ENCODE data around the gene MYO15B.

Gene MYO15B

DNA sequence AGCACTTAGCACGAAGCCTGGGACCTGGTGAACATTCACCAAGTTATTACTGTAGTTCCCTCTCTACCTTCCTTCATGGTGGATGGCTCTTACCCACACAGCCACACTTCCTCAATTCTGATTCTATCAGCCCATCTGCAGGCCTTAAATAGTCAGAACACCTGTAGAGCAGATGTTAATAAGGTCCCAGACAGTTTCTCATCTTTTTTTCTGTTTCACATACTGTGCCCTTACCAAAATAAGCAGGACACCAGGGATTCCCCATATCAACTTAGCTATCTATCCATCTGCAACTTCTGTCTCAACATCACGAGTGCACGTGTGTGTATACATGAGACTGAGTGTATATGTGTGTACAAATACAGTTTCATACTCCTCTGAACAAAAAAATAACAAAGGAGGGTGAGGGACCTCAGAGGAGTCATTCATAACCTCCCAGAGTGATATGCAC lies 76.5 kb downstream of the MYO15B start:
- Mint-ChIP-seq H3K4me3 (no peak overlapping the region), H3K27me3 (ENCODE audit: low read depth, poor library complexity) (no peaks in the 10 kb centered on the region), H3K27ac (no peak overlapping the region), H3K9me3 (no peaks in the 10 kb centered on the region), H3K4me1 (peaks cover 19% of the 10 kb centered on the region), H3K36me3 (ENCODE audit: low read depth) (peaks cover 24% of the 10 kb centered on the region)
- TF ChIP-seq, protein P1, sequence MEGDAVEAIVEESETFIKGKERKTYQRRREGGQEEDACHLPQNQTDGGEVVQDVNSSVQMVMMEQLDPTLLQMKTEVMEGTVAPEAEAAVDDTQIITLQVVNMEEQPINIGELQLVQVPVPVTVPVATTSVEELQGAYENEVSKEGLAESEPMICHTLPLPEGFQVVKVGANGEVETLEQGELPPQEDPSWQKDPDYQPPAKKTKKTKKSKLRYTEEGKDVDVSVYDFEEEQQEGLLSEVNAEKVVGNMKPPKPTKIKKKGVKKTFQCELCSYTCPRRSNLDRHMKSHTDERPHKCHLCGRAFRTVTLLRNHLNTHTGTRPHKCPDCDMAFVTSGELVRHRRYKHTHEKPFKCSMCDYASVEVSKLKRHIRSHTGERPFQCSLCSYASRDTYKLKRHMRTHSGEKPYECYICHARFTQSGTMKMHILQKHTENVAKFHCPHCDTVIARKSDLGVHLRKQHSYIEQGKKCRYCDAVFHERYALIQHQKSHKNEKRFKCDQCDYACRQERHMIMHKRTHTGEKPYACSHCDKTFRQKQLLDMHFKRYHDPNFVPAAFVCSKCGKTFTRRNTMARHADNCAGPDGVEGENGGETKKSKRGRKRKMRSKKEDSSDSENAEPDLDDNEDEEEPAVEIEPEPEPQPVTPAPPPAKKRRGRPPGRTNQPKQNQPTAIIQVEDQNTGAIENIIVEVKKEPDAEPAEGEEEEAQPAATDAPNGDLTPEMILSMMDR (IDR thresholded peaks at IDR 0.05) = no peak
- no peak for DNase-seq

- DNase-seq = no peak
- H3K27me3 Mint-ChIP-seq (ENCODE audit: low read depth, poor library complexity) = no peaks in the 10 kb centered on the region
- H3K4me3 Mint-ChIP-seq = no peak overlapping the region
- H3K9me3 Mint-ChIP-seq = no peaks in the 10 kb centered on the region
- H3K4me1 Mint-ChIP-seq = peaks cover 19% of the 10 kb centered on the region
- peaks cover 37% of the 10 kb centered on the region for H3K36me3 Mint-ChIP-seq (ENCODE audit: low read depth)
- TF ChIP-seq, protein P1 (IDR thresholded peaks at IDR 0.05) = no peak
- H3K27ac Mint-ChIP-seq = no peak overlapping the region
Measured at GRCh38 chr17:75665981-75666380, 78.4 kb downstream of the MYO15B start.

DNA sequence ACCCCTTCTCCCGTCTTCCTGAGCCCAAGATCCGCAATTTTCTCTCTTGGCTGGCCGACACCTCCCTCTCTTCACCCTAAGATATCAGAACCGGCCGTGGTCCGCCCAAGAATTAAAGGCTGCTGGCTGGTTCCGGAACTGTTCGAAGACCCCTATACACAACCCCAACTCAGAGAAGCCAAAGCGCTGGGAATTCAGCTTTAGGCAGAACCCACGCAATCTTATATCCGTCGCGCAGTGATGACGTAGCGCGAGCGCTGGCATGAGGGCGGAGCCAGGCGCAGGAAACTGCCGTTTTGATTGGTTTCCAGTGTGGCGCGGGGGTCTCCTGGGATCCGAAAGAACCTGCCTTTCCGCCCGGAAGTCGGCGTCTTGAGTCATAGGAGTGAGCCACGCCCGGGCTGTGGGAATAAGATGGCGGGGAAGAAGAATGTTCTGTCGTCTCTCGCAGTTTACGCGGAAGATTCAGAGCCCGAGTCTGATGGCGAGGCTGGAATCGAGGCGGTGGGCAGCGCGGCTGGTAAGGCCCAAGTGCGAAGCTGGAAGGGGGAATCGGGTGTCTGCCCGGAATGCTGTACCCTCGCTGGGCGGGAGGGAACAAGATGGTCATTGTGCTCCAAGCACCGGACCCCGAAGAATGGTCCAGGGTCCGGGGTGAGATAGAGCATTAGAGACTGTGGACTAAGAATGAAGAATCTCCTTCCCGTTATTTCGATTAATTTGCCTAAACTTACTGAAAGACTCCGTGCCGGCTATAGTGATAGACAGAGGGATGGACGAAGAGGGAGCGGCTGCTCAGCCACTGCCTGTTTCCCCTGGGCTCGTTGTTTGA lies 79.6 kb downstream of the MYO15B start, which contains the start of the genes RECQL5 and SAP30BP:
Gene RECQL5 (minus strand): TSS at position 196 of the 832 bp plus-strand sequence. CDS start 597 bp downstream, outside the sequence.
Gene SAP30BP (plus strand): TSS at position 380 of the 832 bp plus-strand sequence. CDS start 35 bp downstream, at position 415.
- Mint-ChIP-seq H3K4me3 (no peak within 1 kb of the TSS), H3K9me3 (no peaks in the 10 kb centered on the region), H3K27ac (no peak within 1 kb of the TSS), H3K27me3 (ENCODE audit: low read depth, poor library complexity) (no peaks in the 10 kb centered on the region), H3K4me1 (peaks cover 19% of the 10 kb centered on the region), H3K36me3 (ENCODE audit: low read depth) (peaks cover 39% of the 10 kb centered on the region)
- TF ChIP-seq, protein P1 (IDR thresholded peaks at IDR 0.05) = no peak
- peak; percentile 98 for DNase-seq

DNA sequence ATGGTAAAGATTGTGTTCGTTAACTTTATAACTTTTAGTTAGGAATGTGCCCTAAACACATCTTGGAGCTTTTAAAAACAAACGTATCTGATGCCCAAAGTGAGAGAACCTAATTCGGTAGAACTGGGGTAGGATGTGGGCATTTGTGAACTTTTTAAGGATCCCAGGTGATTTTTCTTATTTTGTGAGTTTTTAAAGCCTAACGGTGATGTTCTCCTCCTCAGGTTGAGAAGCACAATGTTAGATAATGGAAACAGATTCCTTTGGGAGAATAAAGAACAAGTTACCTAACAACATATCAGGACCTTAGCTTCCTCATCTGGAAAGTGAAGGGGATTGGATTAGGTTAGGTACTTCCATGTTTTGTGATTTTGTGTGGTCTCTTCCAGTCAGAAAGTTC lies 80.2 kb downstream of the MYO15B start:
- TF ChIP-seq, protein P1 (IDR thresholded peaks at IDR 0.05) = no peak
- Mint-ChIP-seq H3K27me3 (ENCODE audit: low read depth, poor library complexity) (no peaks in the 10 kb centered on the region), H3K27ac (no peak overlapping the region), H3K4me1 (peaks cover 19% of the 10 kb centered on the region), H3K36me3 (ENCODE audit: low read depth) (peaks cover 35% of the 10 kb centered on the region), H3K9me3 (no peaks in the 10 kb centered on the region), H3K4me3 (no peak overlapping the region)
- no peak for DNase-seq

GRCh38 chr17:75668489-75668888 lies 80.9 kb downstream of the MYO15B start:
- H3K4me3 Mint-ChIP-seq = no peak overlapping the region
- no peak for DNase-seq
- H3K27ac Mint-ChIP-seq = no peak overlapping the region
- TF ChIP-seq, protein P1 (IDR thresholded peaks at IDR 0.05) = no peak
- no peaks in the 10 kb centered on the region for H3K9me3 Mint-ChIP-seq
- H3K27me3 Mint-ChIP-seq (ENCODE audit: low read depth, poor library complexity) = no peaks in the 10 kb centered on the region
- peaks cover 19% of the 10 kb centered on the region for H3K4me1 Mint-ChIP-seq
- H3K36me3 Mint-ChIP-seq (ENCODE audit: low read depth) = peaks cover 40% of the 10 kb centered on the region
